ENCODE data around the gene ZNF280D.

DNA sequence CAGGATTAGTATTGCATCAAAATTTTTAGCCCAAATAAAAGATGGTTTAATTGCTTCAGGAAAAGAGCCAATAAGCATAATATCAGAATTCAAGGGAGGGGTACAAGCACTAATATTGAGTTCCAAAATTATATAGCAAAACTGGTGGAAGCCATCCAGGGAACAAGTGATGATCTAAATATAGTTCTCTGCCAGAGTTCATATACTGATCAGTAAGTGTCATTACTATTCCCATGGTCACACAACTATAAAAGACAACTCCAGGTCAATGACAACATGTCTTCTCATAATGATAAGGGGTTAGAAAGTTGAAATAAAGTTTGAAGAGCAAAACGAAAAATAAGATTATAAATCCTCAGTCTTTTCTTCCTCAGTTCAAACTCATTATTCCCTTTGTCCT is 57.4 kb downstream of the ZNF280D start:
- no peak for TF ChIP-seq POLR2A (IDR thresholded peaks at IDR 0.05)
- TF ChIP-seq, protein P1, sequence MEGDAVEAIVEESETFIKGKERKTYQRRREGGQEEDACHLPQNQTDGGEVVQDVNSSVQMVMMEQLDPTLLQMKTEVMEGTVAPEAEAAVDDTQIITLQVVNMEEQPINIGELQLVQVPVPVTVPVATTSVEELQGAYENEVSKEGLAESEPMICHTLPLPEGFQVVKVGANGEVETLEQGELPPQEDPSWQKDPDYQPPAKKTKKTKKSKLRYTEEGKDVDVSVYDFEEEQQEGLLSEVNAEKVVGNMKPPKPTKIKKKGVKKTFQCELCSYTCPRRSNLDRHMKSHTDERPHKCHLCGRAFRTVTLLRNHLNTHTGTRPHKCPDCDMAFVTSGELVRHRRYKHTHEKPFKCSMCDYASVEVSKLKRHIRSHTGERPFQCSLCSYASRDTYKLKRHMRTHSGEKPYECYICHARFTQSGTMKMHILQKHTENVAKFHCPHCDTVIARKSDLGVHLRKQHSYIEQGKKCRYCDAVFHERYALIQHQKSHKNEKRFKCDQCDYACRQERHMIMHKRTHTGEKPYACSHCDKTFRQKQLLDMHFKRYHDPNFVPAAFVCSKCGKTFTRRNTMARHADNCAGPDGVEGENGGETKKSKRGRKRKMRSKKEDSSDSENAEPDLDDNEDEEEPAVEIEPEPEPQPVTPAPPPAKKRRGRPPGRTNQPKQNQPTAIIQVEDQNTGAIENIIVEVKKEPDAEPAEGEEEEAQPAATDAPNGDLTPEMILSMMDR (IDR thresholded peaks at IDR 0.05): no peak
- TF ChIP-seq EP300 (IDR thresholded peaks at IDR 0.05; ENCODE audit: low read depth): no peak
- TF ChIP-seq POLR2AphosphoS5 (IDR thresholded peaks at IDR 0.05): no peak

Measured in transverse colon (tissue), 4 donors.